ENCODE measurements around the gene SLC51B.

- TF ChIP-seq SUZ12 (IDR thresholded peaks at IDR 0.05; ENCODE audit: extremely low read depth, insufficient read depth, insufficient read length) (no peak), ZNF274 (IDR thresholded peaks at IDR 0.05; ENCODE audit: low read depth, low read length) (no peak)
These were observed 3.1 kb downstream of the SLC51B start for GRCh38 chr15:65048241-65048640.
